ENCODE data around the gene KIF25.

GRCh38 chr6:168057836-168058235 is 60.4 kb downstream of the KIF25 start:
- TF ChIP-seq POLR2A (IDR thresholded peaks at IDR 0.05) = no peak
- TF ChIP-seq, protein P1, sequence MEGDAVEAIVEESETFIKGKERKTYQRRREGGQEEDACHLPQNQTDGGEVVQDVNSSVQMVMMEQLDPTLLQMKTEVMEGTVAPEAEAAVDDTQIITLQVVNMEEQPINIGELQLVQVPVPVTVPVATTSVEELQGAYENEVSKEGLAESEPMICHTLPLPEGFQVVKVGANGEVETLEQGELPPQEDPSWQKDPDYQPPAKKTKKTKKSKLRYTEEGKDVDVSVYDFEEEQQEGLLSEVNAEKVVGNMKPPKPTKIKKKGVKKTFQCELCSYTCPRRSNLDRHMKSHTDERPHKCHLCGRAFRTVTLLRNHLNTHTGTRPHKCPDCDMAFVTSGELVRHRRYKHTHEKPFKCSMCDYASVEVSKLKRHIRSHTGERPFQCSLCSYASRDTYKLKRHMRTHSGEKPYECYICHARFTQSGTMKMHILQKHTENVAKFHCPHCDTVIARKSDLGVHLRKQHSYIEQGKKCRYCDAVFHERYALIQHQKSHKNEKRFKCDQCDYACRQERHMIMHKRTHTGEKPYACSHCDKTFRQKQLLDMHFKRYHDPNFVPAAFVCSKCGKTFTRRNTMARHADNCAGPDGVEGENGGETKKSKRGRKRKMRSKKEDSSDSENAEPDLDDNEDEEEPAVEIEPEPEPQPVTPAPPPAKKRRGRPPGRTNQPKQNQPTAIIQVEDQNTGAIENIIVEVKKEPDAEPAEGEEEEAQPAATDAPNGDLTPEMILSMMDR (IDR thresholded peaks at IDR 0.05) = no peak
- no peak for TF ChIP-seq POLR2AphosphoS5 (IDR thresholded peaks at IDR 0.05; ENCODE audit: insufficient read depth in 1 of 2, low read depth in 1 of 2)

Data from vagina (tissue), 2 donors.